Panc1 (cell line): ENCODE measurements around the gene CYP4F2. TPM values are rescaled to one million over a fixed set of nuclear protein-coding genes. Genes with fewer than 3 reads are reported as not detected.

Experiments used
- ATAC-seq: fragments of 200-7000 bp; cut with Tn5 transposase; 2 replicates; pipeline ENCODE4 v1.9.1; 2020; ENCODE audit warnings: mild to moderate bottlenecking, moderate library complexity
- BruUV-seq: library from RNA; stranded (reverse); fragments of 400-500 nt; replicated peaks from 2 replicates; lab custom pipeline; 2021; lab: Mats Ljungman, UMichigan
- CTCF ChIA-PET: fragments of 300-600 bp; sonication (Branson Sonifier 250); formaldehyde crosslinking; loops from one replicate; lab custom pipeline; 2022; ENCODE audit warnings: antibody characterized with exemption; lab: Charles Lee
- POLR2A ChIA-PET: fragments of 300-600 bp; sonication (Branson Sonifier 250); formaldehyde crosslinking; loops from one replicate; lab custom pipeline; 2022; ENCODE audit warnings: antibody characterized with exemption; lab: Charles Lee
- DNase-seq: peaks from one replicate; pipeline ENCODE4 v3.0.0-alpha.2; 2010; ENCODE audit warnings: low read depth, low spot score
- H3K27ac ChIP-seq: 2 replicates; pipeline ENCODE4 v1.5.1; 2011; ENCODE audit warnings: mild to moderate bottlenecking, low read length, inconsistent platforms
- H3K27me3 ChIP-seq: fragments of 200-500 bp; sonication (Bioruptor generic); 2 replicates; pipeline ENCODE4 v1.6.0; 2014; ENCODE audit warnings: low read length, inconsistent platforms; ENCODE audit not compliant: control insufficient read depth, insufficient read depth
- H3K36me3 ChIP-seq: fragments of 200-500 bp; sonication (Bioruptor generic); 2 replicates; pipeline ENCODE4 v1.5.1; 2014; ENCODE audit warnings: inconsistent platforms, mild to moderate bottlenecking, low read length, moderate library complexity; ENCODE audit not compliant: control insufficient read depth, insufficient read depth
- H3K4me1 ChIP-seq: 2 replicates; pipeline ENCODE4 v1.5.1; 2011; ENCODE audit warnings: inconsistent platforms, mild to moderate bottlenecking, low read length, moderate library complexity; ENCODE audit not compliant: control insufficient read depth, insufficient read depth
- H3K4me3 ChIP-seq, 2 experiments: 2 replicates each; pipeline ENCODE4 v1.5.1; 2011 to 2012; ENCODE audit warnings: low read depth in 2 of 2, low read length in 2 of 2, mild to moderate bottlenecking in 2 of 2, inconsistent platforms in 1 of 2, moderate library complexity in 1 of 2
- H3K9me3 ChIP-seq: fragments of 200-500 bp; sonication (Bioruptor generic); 2 replicates; pipeline ENCODE4 v1.5.1; 2014; ENCODE audit warnings: low read depth, mild to moderate bottlenecking, inconsistent platforms, low read length, moderate library complexity; ENCODE audit not compliant: control insufficient read depth, insufficient read depth
- CTCF ChIP-seq: fragments of 450-650 bp; IDR thresholded peaks from 2 replicates; pipeline ENCODE4 v1.5.1; 2017; ENCODE audit warnings: mild to moderate bottlenecking
- POLR2AphosphoS5 ChIP-seq: IDR thresholded peaks from 2 replicates; pipeline ENCODE4 v1.6.1; 2012; ENCODE audit warnings: mild to moderate bottlenecking, low read depth, low read length, moderate library complexity
- SIN3A ChIP-seq: IDR thresholded peaks from 2 replicates; pipeline ENCODE4 v1.6.1; 2012; ENCODE audit warnings: low read depth, mild to moderate bottlenecking, low read length, moderate library complexity, borderline replicate concordance; ENCODE audit not compliant: insufficient read depth
- TCF7L2 ChIP-seq: IDR thresholded peaks from 2 replicates; pipeline ENCODE4 v1.6.1; 2011; ENCODE audit warnings: mild to moderate bottlenecking, low read depth, low read length, inconsistent platforms
- in situ Hi-C: cut with HindIII; loops from 2 replicates; pipeline ENCODE4 v1.10.0; 2016; ENCODE audit warnings: low sequenced_read_pairs, low pct_unique_long_range_greater_than_20kb
- intact Hi-C: fragments of 100-400 bp; cut with micrococcal nuclease; formaldehyde crosslinking; loops from one replicate; pipeline ENCODE4 v1.10.0; 2022; ENCODE audit not compliant: unreplicated experiment
- total RNA-seq: library from RNA; stranded (reverse); gene quantifications from one replicate; pipeline ENCODE4 v1.2.1, GENCODE V29; 2021; ENCODE audit not compliant: unreplicated experiment
- TF ChIP-seq, protein P1 (sequence below), 2 experiments: IDR thresholded peaks; 2 replicates each; pipeline ENCODE4 v1.6.1; 2011 to 2012; ENCODE audit warnings: low read depth in 2 of 2, control low read depth in 1 of 2, low read length in 1 of 2, mild to moderate bottlenecking in 1 of 2, moderate library complexity in 1 of 2; ENCODE audit not compliant: insufficient read depth in 1 of 2

Gene CYP4F2
- total RNA-seq, 1 experiment from 2014 or later = 0.21 TPM

- POLR2A ChIA-PET = no interaction called here
- Histone ChIP-seq H3K27ac (no peak overlapping the region), H3K27me3 (no peaks in the 10 kb centered on the region), H3K4me3 (no peak overlapping the region), H3K4me1 (no peaks in the 10 kb centered on the region), H3K9me3 (no peaks in the 10 kb centered on the region), H3K36me3 (no peaks in the 10 kb centered on the region)
- ATAC-seq (no peak), DNase-seq (no peak)
- in situ Hi-C loops (no loop called here), intact Hi-C loops (no loop called here)
- BruUV-seq = no TSS peak
- TF ChIP-seq SIN3A (no peak), CTCF (no peak), POLR2AphosphoS5 (no peak), TCF7L2 (no peak)
- TF ChIP-seq, protein P1, sequence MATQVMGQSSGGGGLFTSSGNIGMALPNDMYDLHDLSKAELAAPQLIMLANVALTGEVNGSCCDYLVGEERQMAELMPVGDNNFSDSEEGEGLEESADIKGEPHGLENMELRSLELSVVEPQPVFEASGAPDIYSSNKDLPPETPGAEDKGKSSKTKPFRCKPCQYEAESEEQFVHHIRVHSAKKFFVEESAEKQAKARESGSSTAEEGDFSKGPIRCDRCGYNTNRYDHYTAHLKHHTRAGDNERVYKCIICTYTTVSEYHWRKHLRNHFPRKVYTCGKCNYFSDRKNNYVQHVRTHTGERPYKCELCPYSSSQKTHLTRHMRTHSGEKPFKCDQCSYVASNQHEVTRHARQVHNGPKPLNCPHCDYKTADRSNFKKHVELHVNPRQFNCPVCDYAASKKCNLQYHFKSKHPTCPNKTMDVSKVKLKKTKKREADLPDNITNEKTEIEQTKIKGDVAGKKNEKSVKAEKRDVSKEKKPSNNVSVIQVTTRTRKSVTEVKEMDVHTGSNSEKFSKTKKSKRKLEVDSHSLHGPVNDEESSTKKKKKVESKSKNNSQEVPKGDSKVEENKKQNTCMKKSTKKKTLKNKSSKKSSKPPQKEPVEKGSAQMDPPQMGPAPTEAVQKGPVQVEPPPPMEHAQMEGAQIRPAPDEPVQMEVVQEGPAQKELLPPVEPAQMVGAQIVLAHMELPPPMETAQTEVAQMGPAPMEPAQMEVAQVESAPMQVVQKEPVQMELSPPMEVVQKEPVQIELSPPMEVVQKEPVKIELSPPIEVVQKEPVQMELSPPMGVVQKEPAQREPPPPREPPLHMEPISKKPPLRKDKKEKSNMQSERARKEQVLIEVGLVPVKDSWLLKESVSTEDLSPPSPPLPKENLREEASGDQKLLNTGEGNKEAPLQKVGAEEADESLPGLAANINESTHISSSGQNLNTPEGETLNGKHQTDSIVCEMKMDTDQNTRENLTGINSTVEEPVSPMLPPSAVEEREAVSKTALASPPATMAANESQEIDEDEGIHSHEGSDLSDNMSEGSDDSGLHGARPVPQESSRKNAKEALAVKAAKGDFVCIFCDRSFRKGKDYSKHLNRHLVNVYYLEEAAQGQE (IDR thresholded peaks at IDR 0.05; ENCODE audit: insufficient read depth in 1 of 2, low read depth in 2 of 2, low read length in 1 of 2) = no peak
- CTCF ChIA-PET = no interaction called here
These were observed 39.1 kb upstream of the CYP4F2 start for GRCh38 chr19:15936950-15937349.

- Histone ChIP-seq H3K36me3 (no peaks in the 10 kb centered on the region), H3K4me1 (no peaks in the 10 kb centered on the region), H3K9me3 (no peaks in the 10 kb centered on the region), H3K27me3 (no peaks in the 10 kb centered on the region), H3K27ac (no peak overlapping the region), H3K4me3 (no peak overlapping the region)
- in situ Hi-C loops (no loop called here), intact Hi-C loops (no loop called here)
- ATAC-seq (no peak), DNase-seq (no peak)
- ChIA-PET POLR2A (no interaction called here), CTCF (no interaction called here)
- no TSS peak for BruUV-seq
- TF ChIP-seq CTCF = no peak
- TF ChIP-seq, protein P1 (IDR thresholded peaks at IDR 0.05; ENCODE audit: insufficient read depth in 1 of 2, low read depth in 2 of 2, low read length in 1 of 2) = no peak
- TF ChIP-seq TCF7L2 = no peak
- no peak for TF ChIP-seq POLR2AphosphoS5
- TF ChIP-seq SIN3A = no peak
These were observed 38.3 kb upstream of the CYP4F2 start for GRCh38 chr19:15936173-15936572.
